Body of pancreas (tissue), 4 donors: ENCODE measurements around the gene RBP3. TPM values are rescaled to one million over a fixed set of nuclear protein-coding genes. Genes with fewer than 3 reads are reported as not detected.

Source experiments
- ATAC-seq: fragments of 150-250 bp; one replicate; pipeline ENCODE4 v1.9.1; 2016
- DNase-seq, 4 donors: peaks; one replicate each; pipeline ENCODE4 v3.0.0-alpha.2; 2019
- H3K27ac ChIP-seq, 4 donors: fragments of 200-600 bp; sonication (generic); 1 replicate in 3 of 4; 2 replicates in 1 of 4; pipeline versions ENCODE4 v1.5.1 to v1.6.1; 2016 to 2019; ENCODE audit warnings: mild to moderate bottlenecking in 1 of 4, mixed read lengths in 1 of 4, moderate library complexity in 1 of 4
- H3K27me3 ChIP-seq, 2 donors: fragments of 200-600 bp; sonication (generic); one replicate each; pipeline ENCODE4 v1.6.0; 2016; ENCODE audit warnings: mild to moderate bottlenecking in 1 of 2
- H3K36me3 ChIP-seq, 2 donors: fragments of 200-600 bp; sonication (generic); replicated peaks in 1 of 2; 2 replicates each; pipeline ENCODE4 v1.5.1; 2016; ENCODE audit warnings: low read depth in 2 of 2; ENCODE audit not compliant: insufficient read depth in 1 of 2
- H3K4me1 ChIP-seq: fragments of 200-600 bp; sonication (generic); one replicate; pipeline ENCODE4 v1.6.0; 2016
- H3K4me3 ChIP-seq, 2 donors: fragments of 200-600 bp; sonication (generic); 1 replicate in 1 of 2; 2 replicates in 1 of 2; pipeline ENCODE4 v1.5.1; 2016 to 2019
- H3K9me3 ChIP-seq, 3 donors: fragments of 200-600 bp; sonication (generic); 1 replicate in 2 of 3; 2 replicates in 1 of 3; pipeline ENCODE4 v1.5.1; 2016
- CTCF ChIP-seq, 7 experiments: fragments of 450-650 bp in 4 of 7; fragments of 200-600 bp in 3 of 7; sonication (generic) in 3 of 7; IDR thresholded peaks; one replicate each; pipeline ENCODE4 v1.5.1; 2016 to 2019; ENCODE audit warnings: antibody characterized with exemption in 7 of 7
- POLR2A ChIP-seq, 3 donors: fragments of 450-650 bp; IDR thresholded peaks; one replicate each; pipeline ENCODE4 v1.6.1; 2016; ENCODE audit warnings: antibody characterized with exemption in 3 of 3, mild to moderate bottlenecking in 2 of 3
- WGBS, 2 donors: methylation state at CpG; one replicate each; pipeline ENCODE4 v1.1.5; 2017; 5-methylcytosine and 5-hydroxymethylcytosine counted together
- intact Hi-C: fragments of 100-400 bp; cut with DNase I; formaldehyde crosslinking; loops from one replicate; pipeline ENCODE4 v1.15.1; 2023
- total RNA-seq, 2 donors: library from RNA; depleted of rRNA; stranded (reverse); fragments of >200 nt; gene quantifications; one replicate each; pipeline ENCODE4 v1.1.0, GENCODE V29; 2016

Gene RBP3
- not detected for total RNA-seq

GRCh38 chr10:47348138-47348651 lies at the start of gene RBP3:
RBP3 (plus strand) TSS chr10:47348363; CDS start chr10:47348485, 122 bp downstream.
- TF ChIP-seq CTCF (IDR thresholded peaks at IDR 0.05) (no peak), POLR2A (IDR thresholded peaks at IDR 0.05) (no peak)
- WGBS, 2 donors, result 88 to 95% methylated on average over 1 to 5 of the region's 5 CpGs
- H3K27ac ChIP-seq, result no peak within 1 kb of the TSS
- intact Hi-C loops, result no loop called here
- H3K9me3 ChIP-seq, result no peaks in the 10 kb centered on the region
- H3K36me3 ChIP-seq, result no peaks in the 10 kb centered on the region
- H3K27me3 ChIP-seq, result no peaks in the 10 kb centered on the region
- ATAC-seq (no peak), DNase-seq (no peak)
- no peaks in the 10 kb centered on the region for H3K4me1 ChIP-seq
- H3K4me3 ChIP-seq, result no peak within 1 kb of the TSS

GRCh38 chr10:47298715-47299114 lies 49.4 kb upstream of the RBP3 start:
- intact Hi-C loops, result no loop called here
- peaks cover 44% of the 10 kb centered on the region for H3K4me1 ChIP-seq
- no peak for DNase-seq
- no peak overlapping the region for H3K27ac ChIP-seq
- H3K9me3 ChIP-seq, result no peaks in the 10 kb centered on the region
- ATAC-seq, result no peak
- H3K4me3 ChIP-seq, result no peak overlapping the region
- H3K27me3 ChIP-seq, result no peaks in the 10 kb centered on the region
- H3K36me3 ChIP-seq, result no peaks in the 10 kb centered on the region
- TF ChIP-seq POLR2A (IDR thresholded peaks at IDR 0.05) (no peak), CTCF (IDR thresholded peaks at IDR 0.05) (no peak)
- 75 to 82% methylated on average over 1 of the region's 1 CpG for WGBS, 2 donors

DNA sequence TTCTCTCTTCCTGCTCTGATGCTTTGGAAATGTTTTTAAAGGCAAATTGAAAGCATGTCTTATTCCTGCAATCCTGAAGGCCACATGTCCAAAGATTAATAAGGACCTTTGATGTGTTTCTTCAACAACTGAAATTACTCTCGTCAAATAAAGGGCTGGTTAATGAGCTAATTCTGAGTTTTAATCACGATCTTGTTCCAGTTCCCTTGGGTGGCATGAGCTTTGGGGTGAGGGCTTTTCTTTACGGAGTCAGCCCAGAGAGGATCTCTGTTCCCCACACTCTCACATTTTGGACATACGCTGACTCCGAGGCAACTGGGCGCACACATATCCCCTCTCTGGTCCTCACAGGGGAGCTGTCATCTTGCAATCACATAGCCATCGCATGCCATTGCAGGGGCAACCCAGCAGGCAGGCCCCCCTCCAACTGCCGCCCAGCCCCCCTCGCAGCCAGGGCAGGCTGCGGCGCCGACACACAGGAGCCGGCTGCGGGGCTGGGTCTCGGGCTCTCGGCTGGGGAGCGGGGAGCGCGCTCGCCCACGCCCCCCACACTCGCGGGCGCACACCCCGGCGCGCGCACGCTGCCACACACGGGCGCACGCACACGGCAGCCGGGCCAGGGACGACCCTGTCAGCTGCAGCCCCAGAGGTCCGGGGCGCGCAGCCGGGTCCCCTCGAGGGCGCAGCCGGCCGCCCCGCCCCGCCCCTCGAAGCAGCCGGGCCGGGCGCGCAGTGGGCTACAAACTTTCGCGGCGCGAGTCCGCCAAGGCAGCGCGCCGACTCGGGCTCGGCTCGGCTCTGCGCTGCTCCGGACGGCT lies 48.3 kb upstream of the RBP3 start, which contains the start of gene GDF10:
Gene GDF10 (plus strand): TSS at position 587 of the 818 bp plus-strand sequence. CDS start 455 bp downstream, outside the sequence.
- Histone ChIP-seq H3K27ac (peak within 1 kb of the TSS; percentile 29 to 79 (median 70)), H3K4me3 (peak within 1 kb of the TSS; percentile 31 to 46), H3K4me1 (peaks cover 52% of the 10 kb centered on the region), H3K36me3 (no peaks in the 10 kb centered on the region), H3K27me3 (no peaks in the 10 kb centered on the region), H3K9me3 (no peaks in the 10 kb centered on the region)
- DNase-seq, result no peak
- intact Hi-C loops, result no loop called here
- no peak for TF ChIP-seq POLR2A (IDR thresholded peaks at IDR 0.05)
- TF ChIP-seq CTCF (IDR thresholded peaks at IDR 0.05), result no peak
- ATAC-seq, result peak; percentile 18
- 3 to 11% methylated on average over 7 to 42 of the region's 64 CpGs for WGBS, 2 donors

DNA sequence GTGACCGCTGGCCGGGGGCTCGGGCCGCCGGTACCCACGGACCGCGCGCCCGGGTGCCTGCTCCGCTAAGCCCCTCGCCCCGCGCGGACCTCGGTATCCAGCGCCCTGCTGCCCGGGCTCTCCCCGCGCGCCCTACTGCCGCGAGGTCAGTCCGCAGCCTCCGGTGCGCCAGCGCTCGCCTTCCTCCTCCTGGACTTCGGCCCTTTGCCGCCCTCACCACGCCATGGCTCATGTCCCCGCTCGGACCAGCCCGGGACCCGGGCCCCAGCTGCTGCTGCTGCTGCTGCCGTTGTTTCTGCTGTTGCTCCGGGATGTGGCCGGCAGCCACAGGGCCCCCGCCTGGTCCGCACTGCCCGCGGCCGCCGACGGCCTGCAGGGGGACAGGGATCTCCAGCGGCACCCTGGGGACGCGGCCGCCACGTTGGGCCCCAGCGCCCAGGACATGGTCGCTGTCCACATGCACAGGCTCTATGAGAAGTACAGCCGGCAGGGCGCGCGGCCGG lies 47.7 kb upstream of the RBP3 start:
- DNase-seq (peak; percentile 34 to 67 (median 50)), ATAC-seq (peak; percentile 65)
- whole genome bisulfite sequencing, 2 donors, result 1 to 6% methylated on average over 20 to 43 of the region's 57 CpGs
- TF ChIP-seq CTCF (IDR thresholded peaks at IDR 0.05) (peak in 6 of 7 experiments; percentile 19 to 47 (median 33)), POLR2A (IDR thresholded peaks at IDR 0.05) (peak; percentile 32 to 54 (median 46))
- Histone ChIP-seq H3K27ac (peak overlapping the region; percentile 29 to 79 (median 70)), H3K9me3 (no peaks in the 10 kb centered on the region), H3K4me1 (peaks cover 58% of the 10 kb centered on the region), H3K4me3 (peak overlapping the region; percentile 31 to 46), H3K27me3 (no peaks in the 10 kb centered on the region), H3K36me3 (no peaks in the 10 kb centered on the region)
- intact Hi-C loops, result no loop called here
